BJ (cell line): ENCODE measurements around the gene ERICH3. TPM values are rescaled to one million over a fixed set of nuclear protein-coding genes. Genes with fewer than 3 reads are reported as not detected.

Experiments used
- CTCF ChIA-PET: fragments of 350-600 bp; formaldehyde crosslinking; extraction: SDS; loops from one replicate; lab custom pipeline; 2021; ENCODE audit warnings: antibody characterized with exemption, inconsistent platforms; lab: Yijun Ruan, JAX
- POLR2A ChIA-PET: fragments of 300-600 bp; sonication (Branson Sonifier 250); formaldehyde crosslinking; extraction: SDS; loops from one replicate; lab custom pipeline; 2021; ENCODE audit warnings: antibody characterized with exemption; lab: Charles Lee
- DNase-seq: peaks from one replicate; pipeline ENCODE4 v3.0.0-alpha.2; 2011; ENCODE audit warnings: low read depth
- H3K27me3 ChIP-seq: 2 replicates; pipeline ENCODE4 v1.6.0; 2011; ENCODE audit warnings: low read length; ENCODE audit not compliant: control insufficient read depth, insufficient read depth
- H3K36me3 ChIP-seq: 2 replicates; pipeline ENCODE4 v1.5.1; 2011; ENCODE audit warnings: low read length; ENCODE audit not compliant: control insufficient read depth, insufficient read depth
- H3K4me3 ChIP-seq: 2 replicates; pipeline ENCODE4 v1.5.1; 2011; ENCODE audit warnings: low read depth, mild to moderate bottlenecking, control low read depth, low read length
- polyA plus RNA-seq: library from polyadenylated mRNA; depleted of rRNA; stranded (reverse); fragments of >200 nt; gene quantifications from 2 replicates; pipeline ENCODE4 v1.2.3, GENCODE V29; 2011
- TF ChIP-seq, protein P1 (sequence below): IDR thresholded peaks from 2 replicates; pipeline ENCODE4 v1.5.1; 2011; ENCODE audit warnings: low read depth, mild to moderate bottlenecking, control low read depth, inconsistent platforms, low read length, moderate library complexity; ENCODE audit not compliant: insufficient read depth

The ERICH3 gene
- polyA plus RNA-seq, 1 experiment, result not detected

DNA sequence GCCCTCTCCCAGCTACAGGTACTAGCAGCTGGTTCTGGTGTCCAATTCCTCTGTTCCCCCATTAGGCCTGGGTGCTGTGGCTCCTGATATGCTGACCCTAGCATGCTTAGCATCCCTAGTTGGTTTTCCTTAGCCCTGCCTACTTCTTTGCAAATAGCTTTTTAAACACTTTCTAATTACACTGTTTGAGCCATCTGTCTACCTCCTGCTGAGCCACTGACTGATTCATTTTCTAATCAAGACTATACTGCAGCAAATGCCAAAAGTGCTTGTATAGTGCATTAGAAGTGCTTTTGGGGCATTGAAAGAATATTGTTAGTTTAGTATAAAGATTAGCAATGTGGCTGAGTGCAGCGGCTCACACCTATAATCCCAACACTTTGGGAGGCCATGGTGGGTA lies 36.3 kb downstream of the ERICH3 start:
- CTCF ChIA-PET, result interaction anchor here (1.3 kb wide), 1 partner anchor 17 kb away, joined by 3 read pairs; no protein-coding TSS in a partner anchor
- TF ChIP-seq, protein P1, sequence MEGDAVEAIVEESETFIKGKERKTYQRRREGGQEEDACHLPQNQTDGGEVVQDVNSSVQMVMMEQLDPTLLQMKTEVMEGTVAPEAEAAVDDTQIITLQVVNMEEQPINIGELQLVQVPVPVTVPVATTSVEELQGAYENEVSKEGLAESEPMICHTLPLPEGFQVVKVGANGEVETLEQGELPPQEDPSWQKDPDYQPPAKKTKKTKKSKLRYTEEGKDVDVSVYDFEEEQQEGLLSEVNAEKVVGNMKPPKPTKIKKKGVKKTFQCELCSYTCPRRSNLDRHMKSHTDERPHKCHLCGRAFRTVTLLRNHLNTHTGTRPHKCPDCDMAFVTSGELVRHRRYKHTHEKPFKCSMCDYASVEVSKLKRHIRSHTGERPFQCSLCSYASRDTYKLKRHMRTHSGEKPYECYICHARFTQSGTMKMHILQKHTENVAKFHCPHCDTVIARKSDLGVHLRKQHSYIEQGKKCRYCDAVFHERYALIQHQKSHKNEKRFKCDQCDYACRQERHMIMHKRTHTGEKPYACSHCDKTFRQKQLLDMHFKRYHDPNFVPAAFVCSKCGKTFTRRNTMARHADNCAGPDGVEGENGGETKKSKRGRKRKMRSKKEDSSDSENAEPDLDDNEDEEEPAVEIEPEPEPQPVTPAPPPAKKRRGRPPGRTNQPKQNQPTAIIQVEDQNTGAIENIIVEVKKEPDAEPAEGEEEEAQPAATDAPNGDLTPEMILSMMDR, result no peak
- POLR2A ChIA-PET, result no interaction called here
- H3K4me3 ChIP-seq, result no peak overlapping the region
- DNase-seq, result no peak
- no peaks in the 10 kb centered on the region for H3K27me3 ChIP-seq
- H3K36me3 ChIP-seq, result no peaks in the 10 kb centered on the region

DNA sequence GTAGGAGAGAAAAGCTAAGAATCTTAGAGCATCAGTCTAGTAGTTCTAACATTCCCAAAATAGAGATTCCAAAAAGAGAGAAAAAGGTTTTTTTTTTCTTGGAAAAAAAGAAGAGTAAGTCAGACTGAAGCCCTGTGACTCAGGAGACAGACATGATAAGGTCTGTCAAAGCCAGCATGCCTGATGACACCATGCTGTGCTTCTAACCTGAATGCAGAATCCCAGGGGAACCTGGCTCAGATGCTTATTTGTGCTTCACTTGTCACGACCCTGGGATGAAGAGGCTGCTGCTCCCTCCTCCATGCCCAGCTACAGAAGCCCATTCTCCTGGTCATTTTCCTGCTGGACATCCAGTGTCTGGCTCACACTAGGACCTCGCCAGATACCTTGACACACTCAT lies 44.3 kb downstream of the ERICH3 start:
- no peak for DNase-seq
- Histone ChIP-seq H3K27me3 (no peaks in the 10 kb centered on the region), H3K4me3 (no peak overlapping the region), H3K36me3 (no peaks in the 10 kb centered on the region)
- TF ChIP-seq, protein P1, result no peak
- ChIA-PET CTCF (interaction anchor here (0.8 kb wide), 1 partner anchor 62 kb away, joined by 3 read pairs; no protein-coding TSS in a partner anchor), POLR2A (no interaction called here)

DNA sequence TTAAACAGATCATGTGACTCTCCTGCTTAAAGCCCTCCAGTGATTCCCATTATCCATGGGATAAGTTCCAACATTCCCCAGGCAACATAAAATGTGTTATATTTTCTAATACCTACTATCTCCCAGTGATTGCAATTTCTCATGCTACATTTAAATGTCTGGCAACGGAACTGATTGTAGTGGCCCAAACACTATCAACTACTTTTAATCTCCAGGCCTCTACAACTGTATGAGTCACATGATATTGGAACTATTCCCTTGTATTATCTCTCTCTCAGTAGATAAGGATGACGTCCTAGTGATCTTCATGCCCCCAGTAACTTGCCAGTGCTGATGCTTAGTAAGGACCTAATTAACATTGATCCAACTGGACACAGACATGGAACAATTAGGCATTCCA lies 49.9 kb downstream of the ERICH3 start:
- Histone ChIP-seq H3K36me3 (no peaks in the 10 kb centered on the region), H3K27me3 (no peaks in the 10 kb centered on the region), H3K4me3 (no peak overlapping the region)
- TF ChIP-seq, protein P1, result no peak
- no peak for DNase-seq
- ChIA-PET CTCF (no interaction called here), POLR2A (no interaction called here)

DNA sequence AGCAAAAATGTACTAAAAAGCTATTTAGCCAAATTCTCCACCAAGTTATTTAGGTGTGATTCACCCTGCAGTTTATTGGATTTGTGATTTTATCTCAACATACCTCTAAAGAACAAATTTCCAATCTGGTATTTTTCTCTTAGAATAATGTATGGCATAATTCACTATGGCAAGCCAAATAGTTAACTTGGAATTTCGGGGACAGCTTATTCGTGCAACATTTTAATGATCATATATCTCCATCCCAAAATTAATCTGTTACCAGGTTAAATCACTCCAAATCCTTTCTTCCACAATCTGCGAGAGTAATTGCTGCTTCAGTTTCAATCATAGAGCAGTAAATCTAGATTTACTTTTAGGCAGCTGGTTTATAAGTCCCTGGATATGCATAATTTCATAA lies 53.4 kb downstream of the ERICH3 start:
- no peaks in the 10 kb centered on the region for H3K27me3 ChIP-seq
- H3K36me3 ChIP-seq, result no peaks in the 10 kb centered on the region
- POLR2A ChIA-PET, result no interaction called here
- TF ChIP-seq, protein P1, result no peak
- CTCF ChIA-PET, result no interaction called here
- no peak for DNase-seq
- no peak overlapping the region for H3K4me3 ChIP-seq

DNA sequence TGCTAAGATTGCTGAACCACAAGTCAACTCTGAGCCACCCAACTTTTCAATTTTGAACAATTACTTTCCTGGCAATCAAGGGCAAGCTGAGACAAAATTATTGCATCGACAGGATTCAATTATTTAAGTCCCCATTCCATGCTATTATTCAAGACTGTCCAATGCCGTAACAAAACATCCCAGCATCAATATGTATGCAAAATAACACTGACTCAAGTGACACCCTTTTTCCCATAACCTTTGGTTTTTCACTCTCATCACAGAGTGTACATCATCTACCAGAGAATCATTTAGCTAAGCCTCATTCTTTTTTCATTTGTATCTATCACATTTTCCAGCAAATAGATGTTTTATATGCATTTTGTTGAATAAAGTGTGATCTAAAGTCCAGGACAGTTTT lies 54.6 kb downstream of the ERICH3 start:
- TF ChIP-seq, protein P1, result no peak
- H3K36me3 ChIP-seq, result no peaks in the 10 kb centered on the region
- no peak overlapping the region for H3K4me3 ChIP-seq
- H3K27me3 ChIP-seq, result no peaks in the 10 kb centered on the region
- no peak for DNase-seq
- CTCF ChIA-PET, result no interaction called here
- POLR2A ChIA-PET, result no interaction called here
